Panc1 (cell line): ENCODE results near the gene STAT4. TPM values are rescaled to one million over a fixed set of nuclear protein-coding genes. Genes with fewer than 3 reads are reported as not detected.

Source experiments
- ATAC-seq: fragments of 200-7000 bp; cut with Tn5 transposase; 2 replicates; pipeline ENCODE4 v1.9.1; 2020; ENCODE audit warnings: mild to moderate bottlenecking, moderate library complexity
- BruUV-seq: library from RNA; stranded (reverse); fragments of 400-500 nt; replicated peaks from 2 replicates; lab custom pipeline; 2021; lab: Mats Ljungman, UMichigan
- CTCF ChIA-PET: fragments of 300-600 bp; sonication (Branson Sonifier 250); formaldehyde crosslinking; loops from one replicate; lab custom pipeline; 2022; ENCODE audit warnings: antibody characterized with exemption; lab: Charles Lee
- POLR2A ChIA-PET: fragments of 300-600 bp; sonication (Branson Sonifier 250); formaldehyde crosslinking; loops from one replicate; lab custom pipeline; 2022; ENCODE audit warnings: antibody characterized with exemption; lab: Charles Lee
- DNase-seq: peaks from one replicate; pipeline ENCODE4 v3.0.0-alpha.2; 2010; ENCODE audit warnings: low read depth, low spot score
- H3K27ac ChIP-seq: 2 replicates; pipeline ENCODE4 v1.5.1; 2011; ENCODE audit warnings: mild to moderate bottlenecking, low read length, inconsistent platforms
- H3K27me3 ChIP-seq: fragments of 200-500 bp; sonication (Bioruptor generic); 2 replicates; pipeline ENCODE4 v1.6.0; 2014; ENCODE audit warnings: low read length, inconsistent platforms; ENCODE audit not compliant: control insufficient read depth, insufficient read depth
- H3K36me3 ChIP-seq: fragments of 200-500 bp; sonication (Bioruptor generic); 2 replicates; pipeline ENCODE4 v1.5.1; 2014; ENCODE audit warnings: inconsistent platforms, mild to moderate bottlenecking, low read length, moderate library complexity; ENCODE audit not compliant: control insufficient read depth, insufficient read depth
- H3K4me1 ChIP-seq: 2 replicates; pipeline ENCODE4 v1.5.1; 2011; ENCODE audit warnings: inconsistent platforms, mild to moderate bottlenecking, low read length, moderate library complexity; ENCODE audit not compliant: control insufficient read depth, insufficient read depth
- H3K4me3 ChIP-seq, 2 experiments: 2 replicates each; pipeline ENCODE4 v1.5.1; 2011 to 2012; ENCODE audit warnings: low read depth in 2 of 2, low read length in 2 of 2, mild to moderate bottlenecking in 2 of 2, inconsistent platforms in 1 of 2, moderate library complexity in 1 of 2
- H3K9me3 ChIP-seq: fragments of 200-500 bp; sonication (Bioruptor generic); 2 replicates; pipeline ENCODE4 v1.5.1; 2014; ENCODE audit warnings: low read depth, mild to moderate bottlenecking, inconsistent platforms, low read length, moderate library complexity; ENCODE audit not compliant: control insufficient read depth, insufficient read depth
- POLR2AphosphoS5 ChIP-seq: IDR thresholded peaks from 2 replicates; pipeline ENCODE4 v1.6.1; 2012; ENCODE audit warnings: mild to moderate bottlenecking, low read depth, low read length, moderate library complexity
- SIN3A ChIP-seq: IDR thresholded peaks from 2 replicates; pipeline ENCODE4 v1.6.1; 2012; ENCODE audit warnings: low read depth, mild to moderate bottlenecking, low read length, moderate library complexity, borderline replicate concordance; ENCODE audit not compliant: insufficient read depth
- TCF7L2 ChIP-seq: IDR thresholded peaks from 2 replicates; pipeline ENCODE4 v1.6.1; 2011; ENCODE audit warnings: mild to moderate bottlenecking, low read depth, low read length, inconsistent platforms
- in situ Hi-C: cut with HindIII; loops from 2 replicates; pipeline ENCODE4 v1.10.0; 2016; ENCODE audit warnings: low sequenced_read_pairs, low pct_unique_long_range_greater_than_20kb
- intact Hi-C: fragments of 100-400 bp; cut with micrococcal nuclease; formaldehyde crosslinking; loops from one replicate; pipeline ENCODE4 v1.10.0; 2022; ENCODE audit not compliant: unreplicated experiment
- total RNA-seq: library from RNA; stranded (reverse); gene quantifications from one replicate; pipeline ENCODE4 v1.2.1, GENCODE V29; 2021; ENCODE audit not compliant: unreplicated experiment
- TF ChIP-seq, protein P1 (sequence below): fragments of 450-650 bp; IDR thresholded peaks from 2 replicates; pipeline ENCODE4 v1.5.1; 2017; ENCODE audit warnings: mild to moderate bottlenecking
- TF ChIP-seq, protein P2 (sequence below), 2 experiments: IDR thresholded peaks; 2 replicates each; pipeline ENCODE4 v1.6.1; 2011 to 2012; ENCODE audit warnings: low read depth in 2 of 2, control low read depth in 1 of 2, low read length in 1 of 2, mild to moderate bottlenecking in 1 of 2, moderate library complexity in 1 of 2; ENCODE audit not compliant: insufficient read depth in 1 of 2

STAT4 gene
- total RNA-seq, 1 experiment from 2014 or later, result 0.05 TPM

DNA sequence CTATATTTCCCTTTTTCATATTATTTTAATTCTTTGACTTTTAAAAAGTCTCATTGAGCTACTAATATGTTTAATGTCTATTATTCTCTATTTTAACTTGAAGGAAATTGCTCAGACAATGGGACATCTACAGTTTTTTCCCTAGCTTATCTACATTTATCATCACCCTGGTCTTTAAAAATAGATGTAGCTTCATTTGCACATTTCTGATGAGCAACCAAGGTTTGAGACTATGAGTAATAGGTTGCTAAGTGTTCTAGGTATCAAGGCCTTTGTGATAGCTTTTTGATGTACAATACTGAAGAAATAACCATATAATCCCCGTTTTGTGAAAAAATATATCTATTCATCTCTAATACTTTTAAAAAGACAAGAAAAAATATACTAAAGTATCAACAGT, 47.0 kb downstream of the STAT4 start:
- in situ Hi-C loops, result no loop called here
- no TSS peak for BruUV-seq
- TF ChIP-seq TCF7L2 (no peak), POLR2AphosphoS5 (no peak), SIN3A (no peak)
- TF ChIP-seq, protein P1, sequence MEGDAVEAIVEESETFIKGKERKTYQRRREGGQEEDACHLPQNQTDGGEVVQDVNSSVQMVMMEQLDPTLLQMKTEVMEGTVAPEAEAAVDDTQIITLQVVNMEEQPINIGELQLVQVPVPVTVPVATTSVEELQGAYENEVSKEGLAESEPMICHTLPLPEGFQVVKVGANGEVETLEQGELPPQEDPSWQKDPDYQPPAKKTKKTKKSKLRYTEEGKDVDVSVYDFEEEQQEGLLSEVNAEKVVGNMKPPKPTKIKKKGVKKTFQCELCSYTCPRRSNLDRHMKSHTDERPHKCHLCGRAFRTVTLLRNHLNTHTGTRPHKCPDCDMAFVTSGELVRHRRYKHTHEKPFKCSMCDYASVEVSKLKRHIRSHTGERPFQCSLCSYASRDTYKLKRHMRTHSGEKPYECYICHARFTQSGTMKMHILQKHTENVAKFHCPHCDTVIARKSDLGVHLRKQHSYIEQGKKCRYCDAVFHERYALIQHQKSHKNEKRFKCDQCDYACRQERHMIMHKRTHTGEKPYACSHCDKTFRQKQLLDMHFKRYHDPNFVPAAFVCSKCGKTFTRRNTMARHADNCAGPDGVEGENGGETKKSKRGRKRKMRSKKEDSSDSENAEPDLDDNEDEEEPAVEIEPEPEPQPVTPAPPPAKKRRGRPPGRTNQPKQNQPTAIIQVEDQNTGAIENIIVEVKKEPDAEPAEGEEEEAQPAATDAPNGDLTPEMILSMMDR, result no peak
- TF ChIP-seq, protein P2, sequence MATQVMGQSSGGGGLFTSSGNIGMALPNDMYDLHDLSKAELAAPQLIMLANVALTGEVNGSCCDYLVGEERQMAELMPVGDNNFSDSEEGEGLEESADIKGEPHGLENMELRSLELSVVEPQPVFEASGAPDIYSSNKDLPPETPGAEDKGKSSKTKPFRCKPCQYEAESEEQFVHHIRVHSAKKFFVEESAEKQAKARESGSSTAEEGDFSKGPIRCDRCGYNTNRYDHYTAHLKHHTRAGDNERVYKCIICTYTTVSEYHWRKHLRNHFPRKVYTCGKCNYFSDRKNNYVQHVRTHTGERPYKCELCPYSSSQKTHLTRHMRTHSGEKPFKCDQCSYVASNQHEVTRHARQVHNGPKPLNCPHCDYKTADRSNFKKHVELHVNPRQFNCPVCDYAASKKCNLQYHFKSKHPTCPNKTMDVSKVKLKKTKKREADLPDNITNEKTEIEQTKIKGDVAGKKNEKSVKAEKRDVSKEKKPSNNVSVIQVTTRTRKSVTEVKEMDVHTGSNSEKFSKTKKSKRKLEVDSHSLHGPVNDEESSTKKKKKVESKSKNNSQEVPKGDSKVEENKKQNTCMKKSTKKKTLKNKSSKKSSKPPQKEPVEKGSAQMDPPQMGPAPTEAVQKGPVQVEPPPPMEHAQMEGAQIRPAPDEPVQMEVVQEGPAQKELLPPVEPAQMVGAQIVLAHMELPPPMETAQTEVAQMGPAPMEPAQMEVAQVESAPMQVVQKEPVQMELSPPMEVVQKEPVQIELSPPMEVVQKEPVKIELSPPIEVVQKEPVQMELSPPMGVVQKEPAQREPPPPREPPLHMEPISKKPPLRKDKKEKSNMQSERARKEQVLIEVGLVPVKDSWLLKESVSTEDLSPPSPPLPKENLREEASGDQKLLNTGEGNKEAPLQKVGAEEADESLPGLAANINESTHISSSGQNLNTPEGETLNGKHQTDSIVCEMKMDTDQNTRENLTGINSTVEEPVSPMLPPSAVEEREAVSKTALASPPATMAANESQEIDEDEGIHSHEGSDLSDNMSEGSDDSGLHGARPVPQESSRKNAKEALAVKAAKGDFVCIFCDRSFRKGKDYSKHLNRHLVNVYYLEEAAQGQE (IDR thresholded peaks at IDR 0.05; ENCODE audit: insufficient read depth in 1 of 2, low read depth in 2 of 2, low read length in 1 of 2), result no peak
- H3K4me3 ChIP-seq, result no peak overlapping the region
- no peaks in the 10 kb centered on the region; the same call in 1 of the 2 replicates for H3K36me3 ChIP-seq
- no peak overlapping the region for H3K27ac ChIP-seq
- no peaks in the 10 kb centered on the region for H3K9me3 ChIP-seq
- H3K4me1 ChIP-seq, result no peaks in the 10 kb centered on the region
- ATAC-seq, result no peak
- ChIA-PET POLR2A (no interaction called here), CTCF (interaction anchor here (0.6 kb wide), 1 partner anchor 50 kb away, joined by 3 read pairs; no protein-coding TSS in a partner anchor)
- intact Hi-C loops, result no loop called here
- peaks cover 2% of the 10 kb centered on the region for H3K27me3 ChIP-seq
- no peak for DNase-seq

DNA sequence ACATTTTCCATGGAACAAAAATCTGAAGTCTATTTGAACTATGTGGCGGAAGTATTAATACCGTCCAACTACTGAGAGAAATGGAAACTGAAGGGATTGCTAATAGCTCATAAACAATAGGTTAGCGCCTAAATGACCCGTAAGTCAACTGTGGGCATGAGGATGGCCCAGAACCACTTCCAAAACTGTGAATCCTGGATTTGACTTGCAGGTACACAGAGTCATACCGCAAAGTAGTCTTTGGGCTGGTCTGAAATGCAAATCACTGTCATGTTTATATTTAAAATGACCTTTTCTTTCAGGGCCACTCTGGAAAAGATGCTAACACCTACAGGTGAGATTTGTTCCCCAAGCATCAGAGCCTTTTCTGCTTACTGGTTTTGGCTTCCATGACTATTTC, 50.6 kb downstream of the STAT4 start:
- ATAC-seq, result no peak
- Histone ChIP-seq H3K27ac (no peak overlapping the region), H3K36me3 (no peaks in the 10 kb centered on the region; the same call in 1 of the 2 replicates), H3K27me3 (peaks cover 2% of the 10 kb centered on the region), H3K4me1 (no peaks in the 10 kb centered on the region), H3K4me3 (no peak overlapping the region), H3K9me3 (no peaks in the 10 kb centered on the region)
- CTCF ChIA-PET, result interaction anchor here (0.5 kb wide), 1 partner anchor 32 kb away, joined by 4 read pairs; no protein-coding TSS in a partner anchor
- no peak for DNase-seq
- in situ Hi-C loops (no loop called here), intact Hi-C loops (no loop called here)
- POLR2A ChIA-PET, result no interaction called here
- BruUV-seq, result no TSS peak
- TF ChIP-seq TCF7L2, result no peak

DNA sequence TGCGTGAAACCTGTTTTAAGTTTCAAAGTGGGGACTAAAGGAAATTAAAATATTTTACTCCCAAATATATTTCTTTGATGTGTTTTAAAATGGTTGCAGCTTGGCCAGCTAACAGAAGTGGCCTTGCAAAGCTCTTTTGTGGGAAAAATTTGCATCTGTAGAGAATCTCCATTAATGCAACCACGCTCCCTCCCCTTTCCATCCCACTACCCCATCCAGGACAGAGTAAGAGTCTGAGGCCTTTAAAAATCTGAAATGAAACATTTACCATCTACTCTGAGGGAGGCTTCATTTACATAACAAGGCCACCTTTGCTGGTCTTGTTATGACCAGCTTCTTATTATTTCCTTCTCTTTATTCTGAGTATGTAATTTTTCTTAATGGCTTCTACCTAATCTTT, 63.5 kb downstream of the STAT4 start:
- CTCF ChIA-PET, result no interaction called here

More for the DNA sequence above, 63.5 kb downstream of the STAT4 start:
- BruUV-seq, result no TSS peak
- H3K4me1 ChIP-seq, result no peaks in the 10 kb centered on the region
- no peak overlapping the region for H3K4me3 ChIP-seq
- no peaks in the 10 kb centered on the region for H3K9me3 ChIP-seq
- in situ Hi-C loops (no loop called here), intact Hi-C loops (no loop called here)
- no peak overlapping the region for H3K27ac ChIP-seq
- no peaks in the 10 kb centered on the region; the same call in 1 of the 2 replicates for H3K27me3 ChIP-seq
- POLR2A ChIA-PET, result no interaction called here
- H3K36me3 ChIP-seq, result no peaks in the 10 kb centered on the region
- ATAC-seq, result no peak
- no peak for TF ChIP-seq SIN3A
- TF ChIP-seq, protein P2 (IDR thresholded peaks at IDR 0.05; ENCODE audit: insufficient read depth in 1 of 2, low read depth in 2 of 2, low read length in 1 of 2), result no peak
- TF ChIP-seq POLR2AphosphoS5, result no peak
- TF ChIP-seq TCF7L2, result no peak
- TF ChIP-seq, protein P1, result no peak
- no peak for DNase-seq
